AG08395 (cell line): Measurements from ENCODE around the gene FAM120C.

ENCODE experiments used
- DNase-seq: peaks from one replicate; pipeline ENCODE4 v3.0.0; 2012; ENCODE audit warnings: mixed read lengths, low spot score

FAM120C gene

DNA sequence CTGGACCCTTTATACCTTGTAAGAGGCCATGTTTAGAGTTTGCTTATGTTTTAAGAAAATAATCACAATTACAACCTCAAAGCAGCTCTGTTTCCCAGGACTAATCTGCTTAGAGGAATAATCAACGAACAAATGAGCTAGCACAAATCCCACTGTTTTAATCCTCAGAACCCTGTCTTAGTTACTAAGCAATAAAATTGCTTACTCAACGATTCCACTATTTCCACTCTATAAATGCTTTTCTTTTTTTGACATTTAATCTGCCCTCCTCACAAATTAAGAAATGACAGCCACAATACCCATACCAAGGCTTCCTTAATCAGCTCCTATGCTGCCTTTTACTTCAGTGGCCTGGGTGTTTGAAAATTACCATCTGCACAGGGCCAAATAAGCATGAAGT is 48.8 kb downstream of the FAM120C start:
- no peak for DNase-seq

DNA sequence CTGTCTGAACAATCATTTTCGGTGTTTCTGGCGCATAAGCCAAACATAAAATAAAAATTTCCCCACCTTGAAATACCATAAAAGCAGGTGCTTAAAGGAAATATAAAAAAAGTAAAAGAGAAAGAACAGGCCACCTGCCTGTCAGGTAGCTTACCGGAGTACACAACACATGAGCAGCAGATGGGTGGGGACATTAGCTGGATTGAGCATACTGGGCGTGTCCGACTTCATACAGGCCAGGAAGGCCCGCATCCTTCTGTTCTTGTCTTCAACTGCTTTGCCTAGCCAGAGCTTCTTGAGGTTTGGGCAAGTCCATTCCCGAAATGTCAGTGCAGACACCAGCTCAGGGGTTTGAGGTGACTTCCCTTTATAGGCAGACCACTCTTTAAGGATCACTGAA is 66.7 kb downstream of the FAM120C start:
- no peak for DNase-seq

DNA sequence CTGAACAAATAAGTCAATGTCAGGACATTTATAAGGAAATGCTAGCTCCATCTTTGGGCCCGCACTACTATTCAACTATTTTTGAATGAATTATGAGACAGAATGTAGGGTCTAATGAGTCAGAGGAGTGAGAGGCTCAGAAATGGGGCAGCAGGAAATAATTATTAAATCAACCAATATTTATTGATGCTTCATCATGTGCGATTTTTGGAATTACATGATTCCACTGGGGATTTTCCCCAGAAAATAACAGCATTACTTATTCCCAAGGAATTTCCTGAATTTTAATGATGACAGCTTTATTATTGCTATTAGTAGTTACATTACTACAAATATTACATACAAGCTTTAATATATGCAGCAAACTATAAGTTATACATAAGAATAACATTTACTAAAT is 89.5 kb downstream of the FAM120C start:
- DNase-seq, result no peak

DNA sequence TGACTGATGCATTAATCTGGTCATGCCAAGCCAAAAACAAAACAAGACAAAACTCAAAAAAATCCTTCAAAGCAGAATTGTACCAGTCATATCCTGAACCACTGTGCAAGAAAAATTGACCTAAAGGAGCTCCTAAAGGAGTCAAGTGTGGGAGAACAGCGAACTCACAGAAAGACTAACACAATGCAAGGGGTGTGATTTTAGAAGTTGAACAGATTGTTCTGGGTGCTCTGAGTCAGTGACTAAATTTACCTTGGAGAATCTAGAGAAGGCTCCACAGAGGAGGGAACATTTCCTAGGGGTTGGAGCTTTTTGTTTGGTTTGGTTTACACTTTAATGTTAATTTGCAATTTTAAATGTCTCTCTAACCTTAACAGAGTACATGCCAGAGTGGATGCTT is 89.9 kb downstream of the FAM120C start:
- no peak for DNase-seq

DNA sequence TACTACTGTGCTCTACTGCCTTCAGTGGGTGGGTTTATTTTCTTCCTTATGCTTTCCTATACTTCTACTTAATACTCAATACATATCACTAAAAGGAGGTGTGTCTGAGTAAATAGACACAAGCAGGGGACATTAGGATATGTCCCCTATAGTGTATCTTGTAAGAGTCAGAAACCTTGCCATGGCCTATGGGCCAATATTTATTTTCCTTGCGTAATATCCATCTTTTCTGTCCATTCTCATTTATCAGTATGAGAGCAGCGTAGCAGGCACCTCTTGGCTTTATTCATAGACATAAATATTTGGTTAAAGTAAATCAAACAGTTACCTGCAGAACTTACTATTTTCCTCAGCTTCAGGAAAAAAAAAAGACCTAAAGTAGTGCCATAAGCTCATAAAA is 92.2 kb downstream of the FAM120C start:
- DNase-seq, result no peak

DNA sequence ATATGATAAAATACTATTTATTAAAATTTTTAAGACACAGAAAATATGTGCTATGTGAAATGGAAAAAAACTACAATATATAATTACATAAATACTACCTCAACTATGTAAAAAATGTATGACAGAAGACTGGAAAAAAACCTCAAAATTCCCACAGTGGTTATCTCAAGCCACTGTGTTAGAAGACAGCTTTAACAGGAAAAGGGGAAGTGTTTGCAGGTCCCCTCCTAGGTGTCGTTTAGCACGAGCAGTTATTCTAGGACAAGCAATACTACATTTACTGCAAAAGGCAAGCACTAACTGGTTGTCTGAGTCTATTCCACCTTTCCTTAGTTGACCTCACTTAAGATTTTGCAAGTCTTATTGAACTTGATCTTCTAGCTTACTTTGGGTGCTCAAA is 93.9 kb downstream of the FAM120C start:
- DNase-seq, result no peak

DNA sequence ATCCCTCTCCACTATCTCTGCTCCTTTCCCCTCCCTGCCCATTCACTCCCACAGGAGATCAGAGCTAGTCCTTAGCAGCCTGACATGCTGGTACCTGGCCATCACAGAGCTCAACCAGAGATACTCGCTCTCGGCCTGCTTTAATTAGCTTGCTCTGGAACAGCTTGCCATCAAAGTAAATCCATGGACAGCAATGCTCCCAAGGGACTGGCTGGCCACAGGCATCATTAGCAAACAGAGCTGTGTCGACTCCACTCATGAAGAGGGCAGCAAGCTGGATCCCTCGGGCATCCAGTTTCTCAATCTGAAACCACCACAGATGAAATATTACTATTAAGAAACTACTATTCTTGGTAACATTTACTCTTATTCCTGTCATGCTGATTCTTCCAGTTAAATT is 95.4 kb downstream of the FAM120C start:
- DNase-seq, result no peak

DNA sequence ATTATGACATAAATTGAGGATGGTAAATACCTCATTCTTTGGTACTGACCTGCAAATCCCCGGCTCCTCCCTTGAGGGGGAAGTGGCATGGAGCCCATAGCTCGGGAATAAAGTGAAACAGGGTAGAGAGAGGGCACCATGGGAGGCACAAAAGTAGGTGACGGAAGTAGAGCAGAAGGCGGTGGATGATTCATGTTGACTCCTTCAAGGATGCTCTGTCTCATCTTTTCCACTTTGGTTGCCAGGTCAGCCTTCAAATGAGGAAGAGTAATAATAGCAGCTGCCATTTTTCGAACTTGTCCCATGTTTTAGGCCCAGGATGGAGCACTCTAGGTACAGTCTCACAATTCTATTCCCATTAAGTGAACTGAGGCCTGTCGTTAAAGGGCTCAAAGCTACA is 97.4 kb downstream of the FAM120C start:
- DNase-seq, result no peak

DNA sequence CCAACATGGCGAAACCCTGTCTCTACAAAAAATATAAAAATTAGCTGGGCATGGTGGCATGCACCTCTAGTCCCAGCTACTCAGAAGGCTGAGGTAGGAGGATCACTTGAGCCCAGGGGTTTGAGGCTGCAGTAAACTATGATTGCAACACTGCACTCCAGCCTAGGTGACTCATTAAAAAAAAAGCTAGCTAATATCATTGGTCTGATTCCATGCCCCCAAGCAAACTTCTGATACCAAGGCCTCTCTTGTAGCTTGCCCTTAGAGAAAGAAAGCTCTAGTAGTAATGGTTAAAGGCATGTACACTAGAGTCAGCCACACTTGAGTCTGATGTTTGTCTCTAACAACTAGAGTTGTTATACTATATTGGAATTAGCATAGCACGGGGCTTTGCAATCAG is 106.2 kb downstream of the FAM120C start:
- peak; percentile 25 for DNase-seq

DNA sequence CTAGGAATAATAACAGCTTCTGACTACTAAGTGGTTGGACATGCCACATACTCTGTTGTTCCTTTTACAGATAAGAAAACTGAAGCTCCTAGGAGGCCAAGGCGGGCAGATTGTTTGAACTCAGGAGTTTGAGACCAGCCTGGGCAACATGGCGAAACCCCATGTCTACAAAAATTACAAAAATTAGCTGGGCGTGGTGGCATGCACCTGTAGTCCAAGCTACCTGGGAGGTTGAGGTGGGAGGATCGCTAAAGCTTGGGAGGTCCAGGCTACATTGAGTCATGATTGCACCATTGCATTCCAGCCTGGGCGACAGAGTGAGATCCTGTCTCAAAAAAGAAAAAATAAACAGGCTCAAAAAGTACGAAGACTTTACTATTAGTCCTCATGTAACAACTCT is 108.2 kb downstream of the FAM120C start:
- DNase-seq, result no peak

DNA sequence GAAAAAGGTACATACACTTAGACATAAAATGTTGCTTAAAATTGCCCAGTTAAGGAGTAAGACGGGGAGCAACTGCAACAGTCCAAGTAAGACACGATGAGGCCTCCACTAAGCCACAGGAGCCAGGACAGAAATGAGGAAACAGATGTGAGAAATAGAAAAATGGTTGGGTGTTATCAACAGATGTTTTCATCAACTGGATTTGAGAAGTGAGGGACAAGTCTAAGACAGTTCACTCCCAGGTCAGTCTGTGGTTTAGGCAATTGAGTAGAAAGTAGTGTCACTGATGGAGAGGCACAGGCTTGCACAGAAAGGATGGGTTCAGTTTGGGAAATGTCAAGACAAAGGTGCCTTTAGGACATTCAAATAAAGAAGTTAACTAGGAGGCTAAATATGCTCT is 115.3 kb downstream of the FAM120C start:
- no peak for DNase-seq

DNA sequence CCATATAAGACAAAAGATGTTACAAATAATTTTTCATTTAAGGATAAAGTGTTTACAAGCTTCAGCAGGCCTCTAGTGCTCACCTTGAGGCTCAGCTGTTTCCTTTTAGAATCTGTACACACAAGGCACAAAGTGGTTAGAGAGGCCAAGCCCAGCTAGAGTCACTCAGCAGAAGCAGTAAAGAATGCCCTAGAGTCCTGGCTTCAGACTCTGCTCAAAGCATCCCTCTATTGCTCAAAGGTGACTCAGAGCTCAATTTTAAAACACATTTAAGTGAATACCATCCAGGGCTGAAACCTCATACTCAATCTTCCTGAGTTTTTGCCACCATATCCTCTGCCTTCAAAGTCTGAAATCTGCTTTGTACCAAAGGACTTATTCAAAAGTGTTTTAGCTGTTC is 116.2 kb downstream of the FAM120C start:
- DNase-seq, result peak; percentile 55

DNA sequence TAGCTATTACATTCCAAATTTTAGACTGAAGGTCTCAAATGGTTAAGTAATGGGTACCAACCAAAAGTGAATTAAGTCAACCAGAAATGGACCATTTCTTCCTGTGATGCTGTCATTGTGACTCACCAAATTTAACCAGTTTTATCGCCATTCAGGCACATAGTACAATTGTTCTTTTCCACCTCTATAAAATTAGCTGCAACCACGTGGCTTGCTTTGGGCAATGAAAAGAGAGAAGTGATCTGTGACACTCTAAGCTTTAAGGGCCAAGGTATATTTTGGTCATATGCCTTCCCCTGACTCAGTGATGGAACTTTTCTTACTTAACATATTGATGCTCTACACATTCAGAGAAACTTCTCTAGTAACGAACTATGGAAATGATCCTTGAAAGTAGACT is 118.5 kb downstream of the FAM120C start:
- DNase-seq, result no peak

DNA sequence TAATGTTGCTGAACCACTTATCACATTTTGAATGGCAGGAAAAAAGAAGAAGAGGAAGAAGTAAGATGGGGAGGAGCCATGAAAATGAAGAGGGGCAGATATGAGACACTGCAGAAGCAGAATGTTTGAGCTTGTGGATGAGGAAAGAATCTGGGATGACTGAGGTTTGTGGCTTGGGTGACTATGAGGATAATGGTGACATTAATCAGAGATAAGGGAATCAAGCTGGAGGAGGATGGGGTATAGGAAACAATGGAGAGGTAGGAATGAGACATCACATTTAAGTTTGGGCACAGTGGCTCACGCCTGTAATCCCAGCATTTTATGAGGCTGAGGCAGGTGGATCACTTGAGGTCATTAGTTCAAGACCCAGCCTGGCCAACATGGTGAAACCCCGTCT is 119.7 kb downstream of the FAM120C start:
- no peak for DNase-seq

DNA sequence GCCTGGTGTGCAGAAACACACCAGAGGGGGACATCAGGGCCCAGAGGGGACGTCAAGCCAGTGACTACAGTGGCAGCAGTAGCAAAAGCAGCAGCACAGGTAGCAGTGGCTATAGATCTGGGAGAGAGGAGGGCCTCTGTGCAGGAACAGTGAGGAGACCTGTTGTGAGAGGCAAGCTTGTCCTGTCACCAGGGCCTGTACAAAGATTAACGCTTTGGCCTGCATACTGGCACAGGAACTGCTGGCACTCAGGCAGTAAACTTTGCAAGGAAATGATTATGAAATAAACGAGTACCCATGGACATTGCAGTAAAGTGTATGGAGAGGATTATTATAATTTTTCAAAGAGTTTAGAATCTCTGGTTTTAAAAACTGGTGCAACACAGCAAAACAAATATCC is 133.3 kb downstream of the FAM120C start:
- no peak for DNase-seq

DNA sequence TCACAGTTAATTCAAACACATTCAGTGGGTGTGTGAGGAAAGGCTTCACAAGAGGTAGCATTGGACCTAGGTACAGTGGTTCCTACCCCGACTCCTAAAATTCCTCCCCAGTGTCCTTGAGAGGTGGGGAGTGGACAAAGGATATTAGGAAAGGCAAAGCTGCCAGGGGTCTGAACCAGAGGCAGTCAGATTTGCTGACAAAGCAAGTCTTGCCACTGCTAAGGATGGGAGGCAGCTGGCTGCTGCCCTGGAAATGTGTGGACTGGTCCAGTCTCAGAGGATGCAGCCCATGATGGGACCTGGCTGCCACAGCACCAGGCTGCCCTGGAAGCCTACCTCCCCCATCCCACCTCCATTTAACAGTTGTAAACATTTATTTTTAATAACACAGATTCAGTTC is 134.6 kb downstream of the FAM120C start:
- DNase-seq, result no peak

DNA sequence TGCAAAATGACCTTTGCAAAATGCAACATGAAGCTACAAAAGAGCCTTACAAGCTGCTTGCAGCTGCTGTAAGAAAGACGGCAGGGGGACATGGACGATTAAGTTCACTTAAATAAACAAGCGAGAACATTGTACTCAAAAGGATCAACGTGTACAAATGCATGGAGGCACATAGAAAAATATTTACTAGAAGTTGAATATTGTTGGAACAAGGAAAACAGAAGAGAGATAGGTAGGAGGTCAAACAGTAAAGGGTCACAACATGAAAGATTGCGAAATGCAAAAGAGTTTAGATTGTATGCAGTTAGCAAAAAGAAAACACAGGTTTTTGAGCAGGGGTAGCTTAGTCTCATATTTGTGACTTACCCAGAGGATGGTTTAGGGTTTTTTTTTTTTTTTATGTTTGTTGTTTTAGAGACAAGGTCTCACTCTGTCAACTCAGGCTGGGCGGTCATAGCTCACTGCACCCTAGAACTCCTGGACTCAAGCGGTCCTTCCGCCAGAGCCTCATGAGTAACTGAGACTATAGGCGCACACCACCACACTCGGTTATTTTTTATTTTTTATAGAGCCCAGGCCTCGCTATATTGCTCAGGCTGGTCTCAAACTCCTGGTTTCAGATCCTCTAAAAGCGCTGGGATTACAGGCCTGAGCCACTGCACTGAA is 137.4 kb downstream of the FAM120C start:
- DNase-seq, result no peak

DNA sequence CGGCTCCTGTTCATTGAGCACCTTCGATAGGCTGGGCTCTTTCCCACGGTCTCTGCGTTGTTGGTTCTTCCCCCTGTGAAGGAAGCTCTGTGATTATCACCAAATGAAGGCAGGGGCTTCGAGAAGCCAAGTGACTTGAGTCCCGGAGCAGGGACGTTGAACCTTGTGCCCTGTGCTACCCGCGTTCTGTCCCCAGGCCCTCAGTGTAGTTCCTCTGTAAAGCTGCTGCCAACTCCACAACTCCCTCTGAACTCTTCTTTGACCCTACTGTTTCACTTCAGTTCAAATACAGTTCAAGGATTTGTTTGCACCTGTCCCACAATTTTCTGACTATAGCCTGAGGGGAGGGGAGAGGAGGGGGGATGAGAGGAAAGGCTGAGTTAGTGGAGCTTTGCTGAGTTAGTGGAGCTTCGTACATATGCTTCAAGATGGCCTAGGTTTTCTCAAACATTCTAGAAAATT is 138.1 kb downstream of the FAM120C start:
- no peak for DNase-seq

DNA sequence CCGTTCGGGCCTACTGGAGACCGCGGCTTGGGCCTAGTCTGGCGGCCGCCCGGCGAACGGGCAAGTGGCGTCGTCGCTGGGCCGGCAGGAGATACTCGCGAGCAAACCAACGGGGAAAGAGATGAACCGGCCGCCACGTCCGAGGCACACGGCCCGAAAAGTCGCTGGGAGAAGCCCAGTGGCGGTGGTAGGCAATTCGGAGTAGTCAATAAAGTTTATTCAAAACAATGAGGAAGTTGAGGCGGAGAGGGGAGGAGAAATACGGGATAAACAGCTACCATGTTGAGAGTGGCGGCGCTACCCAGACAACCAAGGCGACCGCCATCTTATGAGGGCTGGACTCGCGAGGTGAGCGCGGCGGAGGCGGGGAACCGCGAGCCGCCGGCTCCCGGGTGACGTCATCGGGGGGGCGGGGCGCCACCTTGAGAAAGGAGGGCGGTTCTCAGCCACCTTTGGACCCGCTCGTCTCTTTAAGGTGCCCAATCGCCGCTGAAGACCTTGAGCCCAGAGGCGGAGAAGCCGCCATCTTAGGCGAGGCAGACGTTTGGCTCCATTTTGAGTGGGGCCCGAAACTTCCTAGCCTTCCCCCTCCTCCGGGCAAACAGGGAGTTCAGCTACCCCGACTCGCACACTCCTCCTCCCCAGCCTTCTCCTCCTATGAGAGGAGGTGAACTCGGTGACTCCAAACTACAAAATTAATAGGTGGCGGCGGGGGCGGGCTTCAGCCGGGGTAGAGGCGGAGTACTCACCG is 138.8 kb downstream of the FAM120C start, which contains the start of gene PHF8:
Gene PHF8, minus strand, starts transcription at position 348 of the 751 bp plus-strand sequence. CDS start 1,745 bp downstream, outside the sequence.
- peak; percentile 86 for DNase-seq

DNA sequence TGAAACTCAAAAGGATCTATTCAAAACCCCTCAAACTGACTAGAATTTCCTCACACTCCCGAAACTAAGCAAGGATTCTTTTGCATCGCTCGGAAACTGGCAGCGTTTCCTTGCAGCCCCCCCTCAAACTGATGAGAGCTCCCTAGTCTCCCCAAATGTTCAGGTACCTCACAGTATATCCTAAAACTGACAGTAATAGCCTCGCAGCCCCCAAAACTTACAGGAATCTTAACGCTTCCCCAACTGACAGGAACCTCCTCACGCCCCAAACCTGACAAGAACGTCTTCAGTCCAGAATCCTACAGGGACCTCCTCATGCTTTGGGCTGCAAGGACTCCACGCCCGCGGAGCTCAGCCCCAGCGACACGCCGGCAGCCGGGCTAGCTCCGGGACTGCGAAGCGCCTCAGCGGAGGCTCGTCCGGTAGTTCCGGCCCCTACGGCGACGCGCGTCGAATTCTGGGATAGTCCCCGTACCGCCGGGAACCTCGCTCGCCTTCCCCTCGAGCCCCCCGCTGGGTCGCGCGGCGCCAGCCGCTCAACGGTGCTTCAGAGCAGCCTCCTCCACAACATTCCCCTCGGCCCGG is 139.4 kb downstream of the FAM120C start:
- no peak for DNase-seq

DNA sequence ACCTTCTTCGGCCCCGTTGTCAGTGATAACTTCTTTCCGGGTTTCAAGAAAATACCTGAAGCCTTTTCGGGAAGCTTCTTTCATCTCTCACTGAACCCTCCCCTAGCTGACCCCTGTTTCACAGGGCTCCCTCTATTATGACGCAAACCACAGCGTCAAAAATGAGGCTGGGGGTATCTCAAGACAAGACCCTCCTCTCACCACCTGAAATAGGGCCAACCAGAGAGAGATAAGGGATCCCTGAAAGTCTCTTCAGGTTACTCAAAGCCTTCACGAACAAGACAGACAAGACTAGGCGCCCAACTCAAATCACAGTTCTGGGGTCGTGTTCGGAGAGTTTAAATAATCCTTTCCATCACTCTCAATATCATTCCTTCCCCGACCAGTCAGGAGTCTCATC is 140.0 kb downstream of the FAM120C start:
- DNase-seq, result no peak

DNA sequence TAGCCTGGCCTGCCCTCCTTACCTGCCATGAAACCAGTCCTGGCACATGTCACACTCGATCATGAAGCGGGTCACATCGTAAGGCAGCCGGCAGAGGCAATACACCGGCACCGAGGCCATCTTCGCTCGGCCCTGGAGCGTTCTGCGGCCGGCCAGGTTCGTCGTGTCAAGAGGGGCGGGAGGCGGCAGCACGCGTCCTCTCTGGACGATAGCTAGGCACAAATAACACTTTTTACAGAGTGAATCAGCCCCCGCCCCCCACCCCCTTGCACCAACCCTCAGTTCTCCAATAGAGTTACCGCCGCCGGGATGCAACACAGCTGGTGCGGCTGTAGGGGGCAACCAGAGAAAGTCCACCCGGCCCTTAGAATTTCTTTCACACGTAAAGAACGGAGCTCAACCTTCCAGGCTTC is 140.4 kb downstream of the FAM120C start:
- peak; percentile 65 for DNase-seq

DNA sequence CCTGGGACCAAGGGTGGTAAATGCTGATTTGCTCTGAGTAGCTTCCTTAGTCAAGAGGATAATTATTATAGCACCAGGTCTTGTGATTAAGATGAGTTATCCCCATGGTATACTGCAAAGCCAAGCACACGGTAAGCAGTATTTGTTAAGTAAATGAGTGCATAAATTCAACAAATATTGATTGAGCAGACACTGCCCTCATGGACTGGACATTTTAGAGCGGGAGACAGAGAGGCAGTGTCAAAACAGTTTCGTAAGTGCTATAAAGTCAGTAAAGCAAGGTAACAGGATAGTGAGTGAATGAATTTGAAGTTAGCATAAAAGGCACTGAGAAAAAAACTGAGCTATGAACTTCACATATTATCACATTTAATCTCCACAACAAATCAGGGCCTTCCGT is 152.7 kb downstream of the FAM120C start:
- DNase-seq, result no peak
